SU-DHL-6 (cell line): ENCODE data around the gene DENND1B.
A peak's percentile ranks its signal among the peaks of the same experiment; 100 is the strongest.

Source experiments
- CTCF ChIP-seq: fragments of 200-600 bp; sonication (generic); IDR thresholded peaks from one replicate; pipeline ENCODE4 v1.5.1; 2017; ENCODE audit warnings: antibody characterized with exemption, mild to moderate bottlenecking, low read length, moderate library complexity; ENCODE audit not compliant: insufficient read depth, poor library complexity, severe bottlenecking
- EZH2phosphoT487 ChIP-seq: fragments of 200-600 bp; sonication (generic), shearing (Covaris generic); conservative IDR thresholded peaks from 2 replicates; pipeline ENCODE4 v1.6.1; 2018; ENCODE audit warnings: mild to moderate bottlenecking, antibody characterized with exemption, low read length, moderate library complexity, mixed read lengths

GRCh38 chr1:197521118-197521739 lies 254.1 kb downstream of the DENND1B start:
- TF ChIP-seq CTCF (peak; percentile 55), EZH2phosphoT487 (no peak)
